Glomerular visceral epithelial cell (primary cell): ENCODE measurements around the gene OR51G1.
"Not testable (repeated sequence)": the region's sequence is repeated elsewhere in the genome, so short reads cannot be mapped to it uniquely, and the experiment has no call there.

Experiments used
- DNase-seq: peaks from one replicate; pipeline ENCODE4 v3.0.0-alpha.2; 2016; ENCODE audit errors: extremely low spot score

The OR51G1 gene, protein sequence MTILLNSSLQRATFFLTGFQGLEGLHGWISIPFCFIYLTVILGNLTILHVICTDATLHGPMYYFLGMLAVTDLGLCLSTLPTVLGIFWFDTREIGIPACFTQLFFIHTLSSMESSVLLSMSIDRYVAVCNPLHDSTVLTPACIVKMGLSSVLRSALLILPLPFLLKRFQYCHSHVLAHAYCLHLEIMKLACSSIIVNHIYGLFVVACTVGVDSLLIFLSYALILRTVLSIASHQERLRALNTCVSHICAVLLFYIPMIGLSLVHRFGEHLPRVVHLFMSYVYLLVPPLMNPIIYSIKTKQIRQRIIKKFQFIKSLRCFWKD

DNA sequence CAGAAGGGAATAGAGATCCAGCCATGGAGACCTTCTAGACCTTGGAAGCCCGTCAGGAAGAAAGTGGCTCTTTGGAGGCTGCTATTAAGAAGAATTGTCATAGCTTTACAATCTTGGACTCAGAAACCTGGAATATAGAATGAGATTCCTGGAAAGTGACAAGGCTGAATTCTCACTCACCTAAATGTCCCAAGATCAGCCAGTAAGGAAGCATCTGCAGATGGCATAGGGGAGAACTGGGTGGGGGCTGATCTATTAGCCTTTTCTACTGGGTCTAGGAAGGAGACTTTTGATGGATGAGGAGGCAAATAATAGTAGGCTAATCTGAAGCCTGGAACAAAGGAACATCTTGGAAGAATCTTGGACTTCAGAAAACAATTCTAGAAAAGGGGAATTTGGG is at the start of gene OR51G1:
Gene OR51G1 (minus strand): TSS at position 101 of the 400 bp plus-strand sequence. CDS start 0 bp downstream, at position 101.
- DNase-seq: no peak

DNA sequence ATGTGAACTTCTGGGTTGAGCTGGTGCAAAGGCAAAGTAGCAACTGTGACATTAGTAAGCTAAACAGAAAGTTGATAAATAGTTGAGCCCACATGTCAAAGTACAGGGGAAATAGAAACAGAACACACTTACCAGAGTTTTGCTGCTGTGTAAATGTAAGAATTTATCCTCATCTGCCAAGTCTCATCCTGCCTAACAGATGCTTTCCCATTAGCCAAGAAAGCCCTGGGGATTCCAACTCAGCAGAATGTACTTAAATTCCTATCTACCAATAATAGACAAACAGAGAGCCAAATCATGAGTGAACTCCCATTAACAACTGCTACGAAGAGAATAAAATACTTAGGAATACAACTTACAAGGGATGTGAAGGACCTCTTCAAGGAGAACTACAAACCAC is 38.7 kb upstream of the OR51G1 start:
- DNase-seq: no peak

DNA sequence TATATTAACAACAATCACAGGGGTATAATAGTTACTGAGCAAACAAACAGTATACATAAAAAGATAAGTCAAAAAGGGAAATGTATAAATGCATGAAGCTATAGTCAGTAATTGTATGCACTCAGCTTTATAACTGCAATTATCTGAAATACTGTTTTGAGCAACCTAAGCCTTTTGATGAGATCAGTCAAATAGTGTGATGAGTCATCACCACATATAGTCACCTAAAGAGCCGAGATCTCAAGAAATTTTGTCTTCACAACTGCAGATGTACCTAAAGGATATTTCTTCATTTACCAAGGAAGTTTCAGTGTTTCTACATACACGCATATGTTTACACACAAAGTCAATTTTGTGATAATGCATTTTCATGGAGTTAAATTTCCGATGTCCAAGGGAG is 36.7 kb upstream of the OR51G1 start:
- no peak for DNase-seq

DNA sequence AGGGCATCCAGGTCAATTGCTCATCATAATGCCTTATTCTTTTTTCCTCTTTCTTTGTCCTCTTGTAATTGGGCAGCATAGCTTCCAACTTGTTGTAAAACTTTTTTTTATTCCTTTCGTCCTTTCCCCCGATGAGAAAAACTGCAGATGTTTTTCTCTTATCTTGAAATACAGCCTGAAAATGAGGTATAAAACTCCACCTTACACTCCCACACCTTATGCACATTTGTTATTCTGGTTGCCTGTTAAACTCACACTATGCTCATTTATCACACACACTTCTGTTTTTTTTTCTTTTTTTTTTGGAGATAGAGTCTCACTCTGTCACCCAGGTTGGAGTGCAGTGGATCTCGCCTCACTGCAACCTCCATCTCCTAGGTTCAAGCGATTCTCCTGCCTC is 33.3 kb upstream of the OR51G1 start:
- no peak for DNase-seq

DNA sequence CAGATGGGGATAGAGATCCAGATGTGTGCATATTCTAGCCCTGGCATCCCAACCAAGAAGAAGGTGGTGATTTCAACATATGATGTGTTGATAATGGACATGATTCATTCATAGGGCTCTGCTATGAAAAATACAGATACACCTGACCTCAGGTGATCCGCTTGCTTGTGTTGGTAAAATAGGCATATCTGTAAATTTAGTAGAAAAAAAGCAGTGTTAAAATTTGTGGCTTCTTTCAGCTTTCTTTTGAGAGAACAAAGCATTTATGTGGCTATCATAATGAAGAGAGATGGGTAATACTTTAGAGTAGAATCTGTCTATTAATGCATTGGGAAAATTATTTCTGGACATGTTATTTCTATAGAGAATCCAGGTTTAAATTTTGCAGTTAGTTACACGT is 31.5 kb upstream of the OR51G1 start, which contains the start of gene OR51A2:
Gene OR51A2 (minus strand): TSS at position 101 of the 400 bp plus-strand sequence. CDS start 0 bp downstream, at position 101.
- not testable (repeated sequence) for DNase-seq

DNA sequence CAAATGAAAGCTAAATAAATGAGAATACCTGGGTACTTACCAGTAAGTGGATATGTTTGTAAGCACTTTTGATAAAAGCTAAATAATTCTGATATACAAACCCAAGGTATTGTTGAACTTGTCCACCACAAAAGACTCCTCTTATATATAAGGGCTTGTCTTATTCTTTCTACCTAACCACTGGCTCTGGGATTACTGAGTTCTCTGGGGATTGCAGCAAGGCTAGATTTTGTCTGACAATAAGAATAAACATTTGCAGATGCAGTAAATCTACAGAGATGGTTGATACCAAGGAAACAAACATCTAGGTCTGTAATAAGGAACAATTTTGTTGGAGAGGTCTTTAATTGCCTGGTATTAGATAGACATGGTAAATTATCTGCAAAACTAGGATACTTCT is 23.4 kb upstream of the OR51G1 start, which contains the start of gene OR51A4:
Gene OR51A4 (minus strand): TSS at position 101 of the 400 bp plus-strand sequence. CDS start 505 bp downstream, outside the sequence.
- DNase-seq: no peak

DNA sequence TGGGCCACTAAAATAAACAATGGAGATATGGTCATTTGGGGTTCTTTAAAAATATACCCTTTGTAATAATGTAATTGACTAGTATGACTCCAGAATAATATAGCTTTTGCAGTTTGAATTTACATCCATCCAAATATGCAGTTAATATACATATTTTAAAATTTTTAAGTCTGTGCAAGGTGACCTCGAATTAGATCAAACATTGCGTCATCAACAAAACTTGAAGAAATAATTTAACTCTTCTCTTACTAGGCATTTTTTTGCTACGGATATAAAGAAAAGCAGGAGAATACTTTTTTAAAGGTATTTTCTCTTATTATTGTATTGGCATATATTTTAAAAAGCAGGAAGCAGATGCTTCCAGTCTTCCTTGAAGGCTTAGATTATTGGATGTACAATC is 12.6 kb upstream of the OR51G1 start:
- DNase-seq: no peak

DNA sequence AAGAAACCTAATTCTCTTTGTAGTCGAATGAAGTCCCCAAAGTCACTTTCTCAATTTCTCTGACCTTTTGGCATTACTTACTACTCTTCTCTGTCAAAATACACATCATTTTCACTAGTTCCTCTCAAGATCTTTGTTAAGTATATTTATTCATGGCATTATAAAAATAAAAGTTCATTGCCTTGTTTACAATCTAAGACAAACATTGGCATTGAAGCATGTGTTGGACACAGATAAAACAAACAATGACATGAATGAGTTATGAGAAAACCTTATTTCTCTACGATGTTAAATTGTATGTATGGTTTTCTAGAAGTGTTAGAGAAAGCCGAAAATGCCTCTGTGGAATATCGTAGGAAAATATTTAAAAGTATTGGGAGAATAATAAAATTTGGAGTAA is 8.6 kb upstream of the OR51G1 start:
- DNase-seq: no peak

DNA sequence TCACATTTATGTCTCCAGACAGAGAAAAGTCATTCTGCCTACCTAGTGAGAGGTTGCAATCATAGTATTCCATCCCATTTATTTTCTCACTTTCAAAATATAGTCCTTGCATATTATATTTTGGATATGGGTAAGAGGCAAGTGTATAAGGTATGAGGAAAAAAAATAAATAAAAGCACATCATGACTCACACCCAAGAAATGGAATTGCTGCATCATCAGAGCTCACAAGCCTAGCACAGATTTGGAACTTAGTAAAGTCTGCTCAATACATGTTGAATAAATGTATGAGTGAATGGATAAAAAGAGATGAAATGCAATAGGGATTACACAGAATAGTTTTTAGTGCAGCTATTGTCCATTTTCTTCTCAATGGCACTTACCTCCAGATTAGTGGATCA is 2.5 kb upstream of the OR51G1 start:
- no peak for DNase-seq

DNA sequence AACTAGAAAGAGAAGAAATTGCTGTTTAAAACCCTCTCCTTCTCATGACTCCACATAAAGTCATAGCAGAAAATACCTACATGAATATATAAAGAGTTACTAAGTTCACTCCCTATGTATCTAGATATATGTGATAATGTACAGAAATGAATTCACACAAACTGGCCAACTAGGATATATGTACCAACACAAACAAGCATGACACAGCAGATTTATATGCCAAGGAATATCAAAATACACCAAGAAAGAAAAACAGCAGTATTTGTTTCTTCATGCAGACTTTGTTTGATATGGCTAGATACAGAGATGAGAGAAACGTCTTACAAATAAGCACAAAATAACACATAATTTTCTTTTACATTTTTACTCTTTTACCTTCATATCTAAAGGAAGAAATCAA is 1.8 kb downstream of the OR51G1 start:
- no peak for DNase-seq

DNA sequence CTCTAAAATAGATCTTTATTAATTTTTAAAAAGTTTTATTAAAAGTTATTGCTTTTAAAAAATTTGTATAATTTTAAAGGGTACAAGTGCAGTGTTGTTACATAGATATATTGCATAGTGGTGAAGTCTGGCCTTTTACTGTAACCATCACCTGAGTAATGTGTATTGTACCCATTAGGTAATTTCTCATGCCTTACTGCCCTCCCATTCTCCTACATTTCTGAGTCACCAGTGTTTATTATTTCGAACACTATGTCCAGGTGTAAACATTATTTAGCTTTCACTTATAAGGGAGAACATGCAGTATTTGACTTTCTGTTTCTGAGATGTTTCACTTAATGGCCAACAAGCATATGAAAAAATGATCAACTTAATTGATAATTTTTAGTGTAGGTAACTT is 2.3 kb downstream of the OR51G1 start:
- DNase-seq: no peak

DNA sequence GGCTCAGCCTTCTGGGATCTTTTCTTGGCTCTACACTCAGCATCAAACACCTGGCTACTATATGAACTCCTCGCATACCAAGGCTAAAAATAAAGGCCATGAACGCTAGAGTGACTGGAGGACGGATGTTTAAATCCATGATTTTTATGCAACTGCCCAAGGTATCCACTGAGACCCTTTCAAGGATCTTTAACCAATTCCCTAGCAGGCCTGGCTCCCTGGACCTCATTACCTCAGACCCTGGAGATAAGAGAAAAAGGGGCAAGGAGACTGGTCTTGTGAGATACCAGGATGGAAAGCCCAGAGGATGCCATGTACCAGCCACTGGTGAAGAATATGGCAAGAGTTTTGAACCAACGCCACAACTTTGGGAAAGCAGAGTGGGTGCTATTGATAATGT is 4.9 kb downstream of the OR51G1 start, which contains the start of gene OR51G2:
Gene OR51G2 (minus strand): TSS at position 101 of the 400 bp plus-strand sequence. CDS start 3,687 bp downstream, outside the sequence.
- DNase-seq: no peak

DNA sequence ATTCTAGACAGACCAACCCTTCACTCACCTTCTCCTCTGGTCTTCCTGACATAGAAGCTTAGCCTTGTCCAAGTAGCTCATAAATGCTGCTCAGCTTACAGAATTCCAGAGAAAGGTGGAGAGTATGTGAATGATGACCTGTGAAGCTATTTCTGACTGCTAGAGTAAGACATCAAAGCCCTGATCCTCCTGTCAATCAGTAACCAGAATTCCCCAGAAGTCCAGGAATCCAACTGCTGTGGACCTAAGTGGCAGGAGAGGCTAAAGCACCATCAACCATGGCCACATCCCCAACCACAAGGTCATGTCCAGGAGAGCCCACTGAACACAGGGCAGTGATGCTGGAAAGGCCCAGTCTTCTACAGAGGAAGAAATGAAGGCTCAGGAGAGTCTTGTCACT is 7.6 kb downstream of the OR51G1 start:
- no peak for DNase-seq

DNA sequence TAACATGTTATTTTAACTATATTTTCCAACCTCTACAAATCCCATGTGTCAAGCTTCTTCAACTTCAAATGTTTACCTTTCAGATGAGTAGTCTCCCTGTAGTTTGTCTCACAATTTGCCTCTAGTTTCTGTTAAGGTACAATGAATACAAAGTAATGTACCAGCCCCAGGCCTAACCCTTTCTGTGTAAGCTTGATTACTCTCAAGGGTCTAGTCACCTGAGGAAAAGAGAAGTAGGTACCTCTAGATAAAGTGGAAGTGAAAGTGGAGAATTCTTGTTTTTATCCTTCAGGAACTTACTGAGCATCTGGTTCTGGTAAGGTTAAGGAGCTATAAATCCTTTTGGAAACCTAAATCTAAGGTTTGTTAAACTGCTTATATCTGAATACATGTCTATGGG is 20.7 kb downstream of the OR51G1 start, which contains the start of gene OR51A7:
Gene OR51A7 (plus strand): TSS at position 300 of the 400 bp plus-strand sequence. CDS start 3,587 bp downstream, outside the sequence.
- no peak for DNase-seq

DNA sequence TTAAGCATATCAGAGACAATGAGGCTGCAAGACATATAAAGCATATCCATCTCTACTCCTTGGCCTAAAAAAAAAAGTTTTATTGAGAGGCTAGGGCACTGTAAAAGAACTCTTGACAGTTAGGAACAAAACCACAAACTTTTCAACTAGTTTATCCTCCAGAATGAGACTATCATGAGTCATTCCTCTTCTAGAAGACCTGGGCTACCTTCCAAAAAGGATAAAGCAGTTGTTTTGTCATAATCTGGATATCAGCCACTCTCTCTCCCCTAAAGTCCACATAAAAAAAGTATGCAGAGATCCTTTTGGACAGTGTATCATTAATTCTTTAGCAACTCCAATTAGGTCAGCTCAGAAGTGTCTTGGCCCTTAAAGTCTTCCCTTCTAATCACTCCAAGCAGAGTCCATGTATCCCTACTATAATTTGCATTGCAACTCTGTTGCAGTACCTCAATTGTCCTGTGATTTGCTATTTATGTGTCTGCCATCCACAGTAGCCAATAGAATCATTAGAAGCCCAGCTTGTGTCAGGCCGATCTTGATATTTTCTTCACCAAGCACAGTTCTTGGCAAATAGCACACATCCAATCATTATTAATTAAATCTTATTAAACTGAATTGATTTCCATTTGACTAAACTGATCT is 32.0 kb downstream of the OR51G1 start:
- DNase-seq: peak; percentile 26

DNA sequence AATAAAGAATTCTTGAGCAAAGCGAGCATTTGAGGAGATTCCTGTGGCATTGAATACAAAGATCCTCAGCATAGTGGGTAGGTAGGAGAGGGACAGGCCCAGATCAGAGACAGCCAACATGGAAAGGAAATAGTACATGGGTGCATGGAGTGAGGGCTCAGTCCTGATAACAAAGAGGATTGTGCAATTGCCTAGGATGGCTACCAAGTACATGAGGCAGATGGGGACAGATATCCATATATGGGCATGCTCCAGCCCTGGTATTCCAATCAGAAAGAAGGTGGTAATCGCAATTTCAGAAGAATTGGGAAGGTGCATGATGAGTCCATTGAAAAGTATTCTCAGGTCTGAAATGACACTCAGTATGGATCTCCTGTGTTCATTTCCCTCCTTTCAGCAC is 33.9 kb downstream of the OR51G1 start:
- no peak for DNase-seq

DNA sequence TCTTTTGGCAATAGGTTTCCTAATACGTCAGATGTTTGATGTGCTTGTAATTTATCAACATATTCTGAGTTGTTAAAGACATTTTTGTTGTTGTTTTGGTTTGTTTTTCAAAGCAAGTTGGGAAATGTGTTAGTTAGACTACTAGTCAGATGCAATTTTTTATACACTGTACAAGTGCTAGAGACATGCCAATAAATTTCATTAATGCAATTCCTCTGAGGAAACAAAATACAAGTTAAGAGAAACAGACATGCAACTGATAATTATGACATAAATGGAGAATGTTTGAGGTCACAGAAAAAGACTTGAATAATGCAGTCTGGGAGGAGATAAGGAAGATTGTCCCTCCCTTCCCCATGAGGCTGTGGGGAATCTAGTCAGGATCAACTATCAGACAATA is 36.5 kb downstream of the OR51G1 start:
- no peak for DNase-seq

DNA sequence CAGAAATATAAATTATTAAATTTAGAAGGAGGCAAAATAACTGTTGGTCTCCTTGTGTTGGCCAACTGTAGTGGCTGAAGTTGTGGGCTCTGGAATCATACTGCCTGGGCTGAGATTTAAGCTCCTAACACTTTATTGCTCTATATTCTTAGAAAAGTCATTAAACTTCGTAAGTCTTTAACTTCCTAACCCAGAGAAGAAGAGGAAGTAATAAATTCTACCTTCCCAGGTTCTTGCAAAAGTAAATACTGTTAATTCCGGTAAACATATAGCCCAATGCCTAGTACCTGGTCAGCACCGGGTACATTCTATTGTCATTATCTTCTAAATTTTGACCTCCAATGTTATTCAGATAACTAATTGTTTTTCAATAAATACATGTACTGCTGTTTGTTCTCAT is 38.0 kb downstream of the OR51G1 start:
- DNase-seq: no peak

DNA sequence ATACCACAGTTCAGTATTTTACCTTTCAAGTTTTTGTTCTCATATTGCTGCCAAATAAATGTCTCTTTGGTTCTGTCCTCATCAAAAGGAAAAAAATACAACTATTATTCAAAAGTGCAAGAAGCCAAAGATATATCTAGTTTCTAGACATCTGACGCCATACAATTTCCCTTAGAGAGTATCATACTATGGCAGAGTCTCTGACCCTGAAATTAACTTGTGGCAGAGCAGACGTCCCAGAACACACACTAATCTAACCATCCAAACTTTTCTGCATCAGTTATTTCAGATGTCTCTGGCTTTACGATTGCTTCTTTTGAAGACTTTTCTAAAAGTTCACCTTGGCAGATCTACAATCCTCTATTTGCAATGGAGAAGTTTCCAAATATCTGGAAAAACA is 39.8 kb downstream of the OR51G1 start:
- no peak for DNase-seq

DNA sequence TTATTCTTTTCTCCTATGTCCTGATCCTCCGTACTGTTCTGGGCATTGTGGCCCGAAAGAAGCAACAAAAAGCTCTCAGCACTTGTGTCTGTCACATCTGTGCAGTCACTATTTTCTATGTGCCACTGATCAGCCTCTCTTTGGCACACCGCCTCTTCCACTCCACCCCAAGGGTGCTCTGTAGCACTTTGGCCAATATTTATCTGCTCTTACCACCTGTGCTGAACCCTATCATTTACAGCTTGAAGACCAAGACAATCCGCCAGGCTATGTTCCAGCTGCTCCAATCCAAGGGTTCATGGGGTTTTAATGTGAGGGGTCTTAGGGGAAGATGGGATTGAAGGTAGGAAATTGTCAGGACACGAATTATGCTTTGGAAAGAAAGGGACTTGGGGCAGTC is 41.6 kb downstream of the OR51G1 start:
- no peak for DNase-seq

DNA sequence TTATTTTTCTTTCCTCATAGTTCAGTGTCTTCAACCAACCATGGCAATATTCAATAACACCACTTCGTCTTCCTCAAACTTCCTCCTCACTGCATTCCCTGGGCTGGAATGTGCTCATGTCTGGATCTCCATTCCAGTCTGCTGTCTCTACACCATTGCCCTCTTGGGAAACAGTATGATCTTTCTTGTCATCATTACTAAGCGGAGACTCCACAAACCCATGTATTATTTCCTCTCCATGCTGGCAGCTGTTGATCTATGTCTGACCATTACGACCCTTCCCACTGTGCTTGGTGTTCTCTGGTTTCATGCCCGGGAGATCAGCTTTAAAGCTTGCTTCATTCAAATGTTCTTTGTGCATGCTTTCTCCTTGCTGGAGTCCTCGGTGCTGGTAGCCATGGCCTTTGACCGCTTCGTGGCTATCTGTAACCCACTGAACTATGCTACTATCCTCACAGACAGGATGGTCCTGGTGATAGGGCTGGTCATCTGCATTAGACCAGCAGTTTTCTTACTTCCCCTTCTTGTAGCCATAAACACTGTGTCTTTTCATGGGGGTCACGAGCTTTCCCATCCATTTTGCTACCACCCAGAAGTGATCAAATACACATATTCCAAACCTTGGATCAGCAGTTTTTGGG is 42.2 kb downstream of the OR51G1 start, which contains the start of gene OR51T1:
Gene OR51T1 (plus strand): TSS at position 41 of the 641 bp plus-strand sequence. CDS start 0 bp downstream, at position 41.
- no peak for DNase-seq

DNA sequence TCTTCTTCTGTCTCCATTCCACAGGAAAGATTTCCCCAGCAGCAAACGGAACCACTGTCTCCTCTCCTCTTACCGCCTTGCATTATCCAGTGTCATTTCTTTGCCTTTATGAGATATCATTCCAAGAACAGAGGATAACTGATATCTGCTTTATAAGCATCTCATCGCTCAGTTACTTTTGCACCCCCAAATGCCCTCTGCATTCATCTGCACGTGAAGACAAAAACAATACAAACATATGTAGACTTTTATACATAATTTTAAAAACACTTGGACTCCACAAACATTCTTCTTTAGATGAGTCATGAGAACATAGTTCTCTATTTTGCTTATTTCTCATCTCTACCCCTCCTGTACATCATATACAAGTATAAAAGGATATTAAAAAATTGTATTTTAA is 43.0 kb downstream of the OR51G1 start:
- no peak for DNase-seq
